H4 (cell line): Measurements from ENCODE around the gene LRP2BP. TPM values are rescaled to one million over a fixed set of nuclear protein-coding genes. Genes with fewer than 3 reads are reported as not detected.
A peak's percentile ranks its signal among the peaks of the same experiment; 100 is the strongest.
"Not testable (repeated sequence)": the region's sequence is repeated elsewhere in the genome, so short reads cannot be mapped to it uniquely, and the experiment has no call there.

Experiments used
- DNase-seq: peaks from one replicate; pipeline ENCODE4 v3.0.0-alpha.2; 2015; ENCODE audit warnings: low spot score
- total RNA-seq: library from RNA; depleted of rRNA; stranded (reverse); fragments of >200 nt; shearing (Covaris generic); gene quantifications from 2 replicates; pipeline ENCODE4 v1.2.3, GENCODE V29; 2014

Gene LRP2BP
- total RNA-seq, 1 experiment from 2014 or later = 0.35 TPM

DNA sequence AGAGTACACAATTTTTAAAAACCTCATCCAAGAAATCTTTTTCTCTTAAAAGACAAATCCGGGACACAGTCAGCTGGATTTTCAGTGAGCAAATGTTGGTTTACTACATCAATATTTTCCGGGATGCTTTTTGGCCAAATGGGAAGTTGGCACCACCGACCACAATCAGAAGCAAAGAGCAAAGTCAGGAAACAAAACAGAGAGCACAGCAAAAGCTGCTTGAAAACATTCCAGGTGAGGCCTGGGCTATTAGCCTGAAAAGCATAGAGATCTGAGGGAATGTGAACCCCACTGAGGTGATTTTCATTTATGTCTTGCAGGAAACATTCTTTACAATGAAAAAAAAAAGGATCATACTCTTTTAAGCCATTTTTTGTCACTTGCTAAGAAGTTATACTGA is 33.9 kb downstream of the LRP2BP start:
- no peak for DNase-seq

DNA sequence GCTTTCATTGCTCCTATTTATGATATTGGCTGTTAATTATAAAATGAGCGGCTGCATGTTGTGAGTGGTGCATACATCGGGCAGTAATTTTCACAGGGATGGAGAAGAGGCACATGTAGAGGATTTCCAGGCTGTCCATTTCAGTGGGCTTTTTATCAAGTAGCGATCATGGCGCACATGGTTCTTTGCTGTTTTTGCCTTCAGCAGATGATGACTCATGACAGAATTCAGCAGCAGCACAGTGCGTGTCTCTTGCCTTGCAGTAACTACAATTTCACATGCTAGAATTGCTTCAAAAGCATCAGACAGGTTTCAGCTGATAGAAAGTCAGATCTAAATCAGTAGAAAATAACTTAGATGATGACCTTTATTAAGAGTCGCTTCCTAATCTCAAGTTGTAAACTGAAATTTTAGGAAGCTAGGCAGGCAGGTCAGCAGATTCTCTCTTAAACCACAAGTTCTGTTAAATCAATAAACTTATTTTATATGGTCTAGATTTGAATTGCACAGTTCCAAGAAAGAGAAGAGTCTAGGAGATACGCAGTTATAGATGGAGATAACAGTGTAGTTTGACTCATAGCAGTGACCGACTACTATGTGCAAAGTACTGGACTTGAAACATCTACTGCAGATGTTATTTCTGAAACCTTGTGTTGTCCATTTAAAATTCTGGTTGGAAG is 35.8 kb downstream of the LRP2BP start:
- peak; percentile 25 for DNase-seq

DNA sequence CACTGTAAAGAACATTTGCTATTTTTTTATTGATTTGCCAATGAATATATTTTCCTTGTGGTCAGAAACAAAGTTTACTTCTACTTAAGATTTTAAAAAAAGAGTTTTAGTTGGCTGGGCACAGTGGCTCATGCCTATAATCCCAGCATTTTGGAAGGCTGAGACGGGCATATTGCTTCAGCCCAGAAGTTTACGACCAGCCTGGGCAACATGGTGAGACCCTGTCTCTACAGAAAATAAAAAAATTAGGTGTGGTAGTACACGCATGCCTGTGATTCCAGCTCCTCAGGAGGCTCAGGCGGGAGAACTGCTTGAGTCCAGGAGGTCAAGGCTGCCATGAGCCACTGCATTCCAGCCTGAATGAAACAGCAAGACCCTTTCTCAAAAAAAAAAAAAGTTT is 36.8 kb downstream of the LRP2BP start:
- DNase-seq = peak; percentile 9

DNA sequence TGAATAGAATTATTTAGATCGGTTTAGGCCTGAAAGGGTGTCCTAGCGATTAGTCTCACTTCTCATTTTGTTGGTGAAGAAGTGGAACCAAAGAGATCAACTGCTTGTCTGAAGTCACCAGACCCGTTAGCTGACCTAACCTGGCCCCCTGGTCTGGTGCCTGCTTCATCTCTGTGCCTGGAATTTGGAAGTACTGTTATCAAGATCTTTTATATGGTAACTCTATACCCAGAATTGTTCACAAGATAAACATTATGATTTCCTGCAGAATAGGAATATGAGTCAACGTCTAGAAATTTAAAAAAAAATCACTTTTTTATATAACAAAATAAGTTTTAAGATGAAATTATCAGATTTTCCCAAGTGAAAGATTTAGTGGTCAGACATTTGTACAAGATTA is 37.2 kb downstream of the LRP2BP start:
- DNase-seq = peak; percentile 29

DNA sequence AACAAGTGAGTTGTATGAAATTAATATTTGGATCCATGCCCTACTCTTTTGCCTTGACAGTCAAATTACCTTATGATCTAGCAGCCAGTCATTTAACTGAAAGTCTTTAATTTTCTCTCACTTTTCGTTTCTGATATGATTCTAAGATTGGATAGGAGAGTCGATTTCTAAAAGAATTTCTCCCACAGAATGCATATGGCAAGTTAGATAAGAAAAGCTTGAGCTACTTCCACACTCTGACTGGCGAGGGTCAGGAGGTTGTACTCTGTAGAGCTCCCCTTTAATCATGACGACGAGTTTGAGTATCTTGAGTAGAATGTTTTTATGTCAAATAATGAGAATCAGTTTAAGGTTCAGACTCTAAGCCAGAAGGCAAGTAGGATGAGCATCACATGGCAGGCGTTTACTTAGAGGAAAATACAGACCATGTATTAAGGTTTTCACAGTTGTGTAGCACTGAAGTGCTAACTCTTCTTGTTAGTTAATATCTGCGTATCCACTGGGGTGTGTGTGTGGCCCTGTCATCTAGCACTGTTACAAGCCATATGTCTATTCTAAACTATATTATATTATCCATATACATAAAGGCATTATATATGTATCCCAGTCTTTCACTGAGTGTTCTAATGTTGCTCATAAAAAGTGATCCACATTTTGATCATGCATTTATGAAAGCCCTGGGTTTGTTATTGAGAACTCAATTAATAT is 37.8 kb downstream of the LRP2BP start:
- DNase-seq = no peak

DNA sequence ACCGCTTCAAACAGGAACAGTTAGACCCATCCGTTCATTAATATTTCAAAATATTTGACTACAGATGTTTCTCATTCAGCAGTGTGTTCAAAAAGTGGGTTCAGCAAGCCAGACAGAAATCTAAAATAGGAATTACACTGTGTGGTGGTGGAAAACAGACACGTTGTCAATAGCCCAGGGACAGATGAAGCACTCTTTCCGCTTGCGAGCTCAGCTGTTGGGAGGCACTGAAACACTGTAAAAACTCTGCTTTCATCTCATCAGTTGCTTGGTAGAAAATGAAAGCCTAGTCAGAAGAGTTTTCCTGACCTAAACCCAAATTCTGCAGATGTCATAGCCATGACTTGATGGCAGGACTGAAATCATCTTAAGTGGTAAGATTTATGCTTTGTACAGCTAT is 38.5 kb downstream of the LRP2BP start:
- no peak for DNase-seq

- no peak for DNase-seq
These were observed 43.0 kb downstream of the LRP2BP start for GRCh38 chr4:185352741-185353140.

DNA sequence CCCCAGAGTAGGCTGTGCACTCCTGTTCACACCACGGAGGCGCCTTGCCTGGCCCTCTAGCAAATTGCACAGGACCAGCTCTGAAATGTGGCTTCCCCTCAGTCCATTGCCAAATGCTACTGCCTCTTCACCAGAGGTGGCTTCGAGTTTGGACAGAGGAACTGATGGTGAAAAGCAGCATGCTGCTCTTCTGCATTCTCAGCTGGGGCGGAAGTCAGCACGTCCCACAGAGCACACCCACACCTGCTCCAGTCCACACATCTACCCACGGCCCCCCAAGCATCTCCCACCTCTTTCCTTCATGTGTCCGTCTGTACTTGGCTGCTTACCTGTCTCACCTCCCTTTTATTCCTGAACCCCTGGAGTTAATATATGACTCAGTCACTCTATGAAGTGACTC is 43.5 kb downstream of the LRP2BP start:
- no peak for DNase-seq

DNA sequence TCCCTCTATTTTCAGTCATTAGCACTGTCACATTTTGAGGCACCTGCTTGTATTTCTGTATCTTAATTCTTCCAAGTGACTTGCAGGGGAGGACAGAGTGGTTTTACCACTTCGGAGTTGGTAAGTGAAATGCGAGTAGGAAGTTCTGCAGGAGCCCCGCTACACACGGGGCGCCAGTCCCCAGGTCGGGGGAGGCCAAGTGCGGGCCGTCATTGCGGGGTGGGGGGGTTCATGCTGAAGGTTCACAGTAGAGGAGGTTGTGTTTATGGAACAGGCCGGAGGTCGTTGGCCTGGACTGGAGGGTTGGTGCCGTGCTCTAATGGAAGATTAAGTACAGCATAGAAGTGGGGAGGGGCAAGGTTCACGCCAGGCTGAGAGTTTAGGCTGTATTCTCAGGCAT is 44.0 kb downstream of the LRP2BP start:
- DNase-seq = no peak

GRCh38 chr4:185346975-185347601 is 48.6 kb downstream of the LRP2BP start:
- no peak for DNase-seq

DNA sequence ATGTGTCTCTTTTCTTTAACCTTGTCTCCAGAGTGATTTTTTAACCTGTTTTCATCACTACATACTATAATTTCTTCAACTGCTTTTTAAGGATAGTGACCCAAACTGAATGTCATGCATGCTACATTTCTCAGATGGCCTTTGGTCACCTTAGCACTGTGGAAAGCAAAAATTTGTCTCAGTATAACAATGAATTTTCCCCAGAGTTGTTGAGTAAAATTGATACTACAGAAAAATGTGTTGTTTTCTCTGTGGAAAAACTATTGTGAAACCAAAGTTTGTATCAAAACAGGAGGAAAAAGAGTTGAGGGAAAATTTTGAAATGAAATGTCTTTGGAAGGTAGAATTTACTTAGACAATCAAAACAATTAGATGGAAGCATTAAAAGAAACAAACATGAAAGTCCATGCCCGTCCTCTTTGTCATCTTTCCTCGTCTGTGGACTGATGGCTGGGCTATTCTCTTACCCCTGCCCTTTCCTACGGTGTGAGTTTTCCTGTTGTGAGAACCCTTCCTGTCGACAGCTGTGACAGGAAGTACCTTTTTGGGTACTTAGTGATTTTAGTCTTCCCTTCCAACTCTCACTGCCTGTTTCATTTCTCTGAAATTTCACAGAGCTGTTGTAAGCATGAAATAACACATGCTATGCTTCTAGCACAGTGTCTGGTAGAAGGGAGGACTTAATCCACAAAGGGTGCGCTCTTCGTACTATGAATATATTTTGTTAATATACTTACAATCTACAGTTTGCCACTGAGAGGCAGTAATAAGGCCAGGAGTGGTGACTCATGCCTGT is 50.8 kb downstream of the LRP2BP start:
- no peak for DNase-seq

GRCh38 chr4:185343726-185344581 is 51.8 kb downstream of the LRP2BP start:
- no peak for DNase-seq

DNA sequence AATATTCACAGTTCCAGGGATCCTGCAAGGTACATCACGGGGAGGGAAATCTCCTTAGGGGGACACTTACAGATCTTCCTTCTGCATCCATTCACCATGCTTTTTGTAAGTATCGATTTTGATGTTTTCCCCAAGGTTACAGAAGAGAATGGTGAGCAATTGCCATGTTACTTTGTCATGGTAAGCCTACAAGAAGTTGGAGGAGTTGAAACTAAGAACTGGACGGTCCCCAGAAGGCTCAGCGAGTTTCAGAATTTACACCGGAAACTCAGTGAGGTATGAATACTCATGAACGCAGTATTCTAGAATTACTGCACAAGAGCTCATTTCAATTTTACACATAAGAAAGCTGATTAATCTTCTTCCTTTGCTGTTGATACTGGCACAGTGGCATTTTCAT is 53.9 kb downstream of the LRP2BP start:
- DNase-seq = no peak

DNA sequence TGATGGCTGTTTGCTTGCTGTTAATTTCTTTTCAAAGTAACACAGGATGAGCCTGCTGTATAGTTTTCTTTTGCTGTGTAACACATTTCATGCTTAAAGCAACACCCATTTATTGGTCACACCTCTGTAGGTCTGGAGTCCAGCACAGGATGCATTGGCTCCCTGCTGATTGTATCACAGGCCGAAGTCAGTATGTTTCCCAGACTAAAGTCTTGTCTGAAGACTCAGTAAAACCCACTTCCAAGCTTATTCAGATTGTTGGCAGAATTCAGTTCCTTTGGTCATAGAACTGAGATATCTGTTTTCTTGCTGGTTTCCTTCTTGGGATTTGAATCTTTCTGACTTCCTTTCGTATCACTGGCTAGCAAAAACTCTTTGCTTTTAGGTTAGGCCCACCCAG is 54.3 kb downstream of the LRP2BP start:
- no peak for DNase-seq

- no peak for DNase-seq
These were observed 55.8 kb downstream of the LRP2BP start for GRCh38 chr4:185339941-185340340.

DNA sequence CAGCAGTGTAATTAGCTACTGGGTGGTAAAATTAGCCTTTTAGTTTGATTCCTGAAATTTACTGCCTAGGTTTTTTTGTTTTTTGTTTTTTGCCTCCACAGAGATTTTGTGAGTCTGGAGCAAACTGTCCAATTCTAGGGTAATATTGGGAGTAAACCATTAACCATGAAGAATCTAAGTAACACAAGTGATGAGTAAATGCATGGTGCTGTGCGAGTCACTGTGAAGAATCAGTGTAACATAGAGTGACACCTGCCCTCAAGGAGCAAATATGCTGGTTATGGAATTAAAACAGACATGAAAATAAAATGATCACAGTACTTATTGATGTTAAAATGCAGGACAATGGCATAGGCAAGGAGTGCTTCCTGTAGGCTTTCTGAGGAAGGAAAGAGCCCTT is 60.1 kb downstream of the LRP2BP start:
- DNase-seq = no peak

DNA sequence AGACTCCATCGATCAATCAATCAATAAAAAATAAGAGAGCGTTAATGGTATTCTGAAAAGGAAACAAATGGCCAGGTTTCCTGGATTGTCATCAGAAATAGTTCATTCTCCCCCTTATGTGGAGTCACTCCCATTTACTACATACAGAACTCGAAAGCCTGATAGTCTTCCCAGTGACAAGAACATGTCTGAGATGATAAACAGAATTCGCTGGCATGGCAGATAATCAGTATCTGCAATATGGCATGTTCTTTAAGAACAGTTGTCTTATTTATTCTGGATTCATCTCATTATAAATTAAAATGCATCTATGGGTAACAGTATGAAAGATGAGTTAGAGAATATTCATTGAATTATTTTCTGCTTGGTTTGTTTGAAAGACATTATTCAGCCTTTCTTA is 61.4 kb downstream of the LRP2BP start:
- DNase-seq = no peak

DNA sequence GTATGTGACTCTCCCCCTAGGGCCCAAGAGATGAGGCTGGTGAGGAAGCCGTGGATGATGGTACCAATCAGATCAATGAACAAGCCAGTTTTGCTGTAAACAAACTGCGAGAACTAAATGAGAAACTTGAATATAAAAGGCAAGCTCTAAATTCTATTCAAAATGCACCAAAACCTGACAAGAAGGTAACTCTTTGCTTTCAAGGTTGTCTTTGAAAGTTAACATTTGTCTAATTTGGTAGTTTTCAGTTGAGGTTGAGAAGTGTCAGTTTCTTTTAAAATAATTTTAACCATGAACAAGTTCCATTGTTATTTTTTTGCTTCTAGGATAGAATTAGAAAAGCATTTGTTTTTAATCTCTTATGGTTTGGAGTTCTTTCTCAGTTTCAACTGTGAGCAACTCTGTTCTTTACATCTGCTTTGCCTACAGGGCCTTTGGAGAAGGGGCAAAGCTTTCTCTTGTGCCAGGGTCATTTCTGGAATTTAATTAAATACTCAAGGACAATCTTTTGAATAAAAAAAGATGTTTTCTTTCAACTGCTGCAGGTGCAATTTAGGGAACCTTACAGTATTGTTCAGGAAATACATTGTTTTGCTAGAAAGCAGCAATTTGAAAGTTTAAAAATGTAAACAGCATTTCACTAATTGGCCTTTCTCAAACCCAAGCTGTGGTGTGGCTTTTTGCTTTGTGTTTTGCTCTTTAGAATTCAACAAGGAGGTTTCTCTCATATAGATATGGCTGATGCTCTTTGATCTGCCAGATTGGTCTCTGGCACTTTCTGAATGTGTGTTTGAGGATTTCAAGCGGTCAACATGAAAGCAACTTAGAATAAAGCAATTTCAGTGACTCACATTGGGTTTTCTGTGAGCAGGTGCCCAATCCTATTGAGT is 62.9 kb downstream of the LRP2BP start:
- no peak for DNase-seq

GRCh38 chr4:185329879-185330510 is 65.7 kb downstream of the LRP2BP start:
- DNase-seq = not testable (repeated sequence)

- DNase-seq = no peak
These were observed 67.1 kb downstream of the LRP2BP start for GRCh38 chr4:185328586-185328985.
